SK-N-SH treated with all-trans-retinoic acid at 6 μM for 48 hours (cell line): ENCODE data around the gene ADGRF3.

Experiments
- ATAC-seq: fragments of 200-7000 bp; cut with Tn5 transposase; 3 replicates; pipeline ENCODE4 v1.9.1; 2020; ENCODE audit warnings: mild to moderate bottlenecking, moderate library complexity
- ARNTL ChIP-seq: fragments of 450-650 bp; formaldehyde crosslinking; IDR thresholded peaks from 2 replicates; pipeline ENCODE4 v1.5.0; 2020; ENCODE audit warnings: low read depth, mild to moderate bottlenecking, moderate library complexity, borderline replicate concordance
- BACH2 ChIP-seq: fragments of 250-450 bp; sonication (Bioruptor Pico); IDR thresholded peaks from 2 replicates; pipeline ENCODE4 v1.9.0; 2021; ENCODE audit warnings: mild to moderate bottlenecking, borderline replicate concordance
- CSDC2 ChIP-seq: fragments of 250-450 bp; sonication (Bioruptor Pico); IDR thresholded peaks from 2 replicates; pipeline ENCODE4 v1.5.0; 2020; ENCODE audit warnings: mild to moderate bottlenecking, moderate library complexity
- ESRRG ChIP-seq: fragments of 250-450 bp; sonication (Bioruptor Pico); IDR thresholded peaks from 2 replicates; pipeline ENCODE4 v1.6.1; 2021; ENCODE audit warnings: mild to moderate bottlenecking
- GLIS3 ChIP-seq: fragments of 250-450 bp; sonication (Bioruptor Pico); IDR thresholded peaks from 2 replicates; pipeline ENCODE4 v1.5.0; 2020; ENCODE audit warnings: mild to moderate bottlenecking, moderate library complexity
- ISL1 ChIP-seq: fragments of 250-450 bp; sonication (Bioruptor Pico); IDR thresholded peaks from 2 replicates; pipeline ENCODE4 v2.1.2; 2022; ENCODE audit warnings: mild to moderate bottlenecking, moderate library complexity
- PATZ1 ChIP-seq: fragments of 250-450 bp; sonication (Bioruptor Pico); IDR thresholded peaks from 2 replicates; pipeline ENCODE4 v1.8.0; 2020; ENCODE audit warnings: mild to moderate bottlenecking, moderate library complexity, borderline replicate concordance
- PPARA ChIP-seq: fragments of 250-450 bp; sonication (Bioruptor Pico); IDR thresholded peaks from 2 replicates; pipeline ENCODE4 v1.5.0; 2020; ENCODE audit warnings: mild to moderate bottlenecking, borderline replicate concordance
- RARB ChIP-seq: fragments of 250-450 bp; sonication (Bioruptor Pico); IDR thresholded peaks from 2 replicates; pipeline ENCODE4 v1.8.0; 2021; ENCODE audit warnings: mild to moderate bottlenecking, moderate library complexity
- SNAI2 ChIP-seq: fragments of 250-450 bp; sonication (Bioruptor Pico); IDR thresholded peaks from 2 replicates; pipeline ENCODE4 v1.5.0; 2020; ENCODE audit warnings: mild to moderate bottlenecking, moderate library complexity
- TCF4 ChIP-seq: fragments of 250-450 bp; sonication (Bioruptor Pico); IDR thresholded peaks from 2 replicates; pipeline ENCODE4 v1.8.0; 2021; ENCODE audit warnings: mild to moderate bottlenecking, moderate library complexity, borderline replicate concordance
- TOX ChIP-seq: fragments of 250-450 bp; sonication (Bioruptor Pico); IDR thresholded peaks from 2 replicates; pipeline ENCODE4 v1.8.0; 2021; ENCODE audit warnings: mild to moderate bottlenecking, moderate library complexity, borderline replicate concordance
- ZFP3 ChIP-seq: fragments of 250-450 bp; sonication (Bioruptor Pico); IDR thresholded peaks from 2 replicates; pipeline ENCODE4 v1.5.0; 2020; ENCODE audit warnings: mild to moderate bottlenecking, moderate library complexity
- ZFP30 ChIP-seq: fragments of 450-650 bp; formaldehyde crosslinking; IDR thresholded peaks from 2 replicates; pipeline ENCODE4 v1.5.0; 2022; ENCODE audit warnings: mild to moderate bottlenecking, moderate library complexity
- ZNF565 ChIP-seq: fragments of 450-650 bp; formaldehyde crosslinking; conservative IDR thresholded peaks from 2 replicates; pipeline ENCODE4 v1.5.0; 2020; ENCODE audit warnings: low read depth, mild to moderate bottlenecking, moderate library complexity
- ZNF8 ChIP-seq: fragments of 450-650 bp; formaldehyde crosslinking; IDR thresholded peaks from 2 replicates; pipeline ENCODE4 v1.5.0; 2020; ENCODE audit warnings: mild to moderate bottlenecking, moderate library complexity
- TF ChIP-seq, protein P1 (sequence below): fragments of 250-450 bp; sonication (Bioruptor Pico); IDR thresholded peaks from 2 replicates; pipeline ENCODE4 v1.5.1; 2020; ENCODE audit warnings: low read depth, mild to moderate bottlenecking, moderate library complexity
- TF ChIP-seq, protein P2 (sequence below): fragments of 250-450 bp; sonication (Bioruptor Pico); IDR thresholded peaks from 2 replicates; pipeline ENCODE4 v1.5.1; 2021; ENCODE audit warnings: mild to moderate bottlenecking, moderate library complexity
- TF ChIP-seq, protein P3 (sequence below): fragments of 250-450 bp; sonication (Bioruptor Pico); IDR thresholded peaks from 2 replicates; pipeline ENCODE4 v1.8.0; 2021; ENCODE audit warnings: low read depth, mild to moderate bottlenecking, moderate library complexity, borderline replicate concordance
- TF ChIP-seq, protein P4 (sequence below): fragments of 250-450 bp; sonication (Bioruptor Pico); IDR thresholded peaks from 2 replicates; pipeline ENCODE4 v1.5.0; 2020; ENCODE audit warnings: mild to moderate bottlenecking, moderate library complexity

The ADGRF3 gene

GRCh38 chr2:26351375-26352090, 4.9 kb upstream of the ADGRF3 start:
- no peak for ATAC-seq
- TF ChIP-seq, protein P1, sequence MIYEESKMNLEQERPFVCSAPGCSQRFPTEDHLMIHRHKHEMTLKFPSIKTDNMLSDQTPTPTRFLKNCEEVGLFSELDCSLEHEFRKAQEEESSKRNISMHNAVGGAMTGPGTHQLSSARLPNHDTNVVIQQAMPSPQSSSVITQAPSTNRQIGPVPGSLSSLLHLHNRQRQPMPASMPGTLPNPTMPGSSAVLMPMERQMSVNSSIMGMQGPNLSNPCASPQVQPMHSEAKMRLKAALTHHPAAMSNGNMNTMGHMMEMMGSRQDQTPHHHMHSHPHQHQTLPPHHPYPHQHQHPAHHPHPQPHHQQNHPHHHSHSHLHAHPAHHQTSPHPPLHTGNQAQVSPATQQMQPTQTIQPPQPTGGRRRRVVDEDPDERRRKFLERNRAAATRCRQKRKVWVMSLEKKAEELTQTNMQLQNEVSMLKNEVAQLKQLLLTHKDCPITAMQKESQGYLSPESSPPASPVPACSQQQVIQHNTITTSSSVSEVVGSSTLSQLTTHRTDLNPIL (CRISPR knock-in tag): no peak
- TF ChIP-seq BACH2 (CRISPR knock-in tag) (no peak), PPARA (no peak), PATZ1 (no peak), ZFP3 (no peak), CSDC2 (CRISPR knock-in tag) (no peak), GLIS3 (CRISPR knock-in tag) (no peak), SNAI2 (CRISPR knock-in tag) (no peak), ISL1 (CRISPR knock-in tag) (no peak), ESRRG (CRISPR knock-in tag) (no peak), ZFP30 (no peak), ZNF8 (CRISPR knock-in tag) (no peak), ZNF565 (CRISPR knock-in tag) (no peak), TCF4 (no peak), RARB (CRISPR knock-in tag) (no peak), ARNTL (CRISPR knock-in tag) (no peak)
- TF ChIP-seq, protein P2, sequence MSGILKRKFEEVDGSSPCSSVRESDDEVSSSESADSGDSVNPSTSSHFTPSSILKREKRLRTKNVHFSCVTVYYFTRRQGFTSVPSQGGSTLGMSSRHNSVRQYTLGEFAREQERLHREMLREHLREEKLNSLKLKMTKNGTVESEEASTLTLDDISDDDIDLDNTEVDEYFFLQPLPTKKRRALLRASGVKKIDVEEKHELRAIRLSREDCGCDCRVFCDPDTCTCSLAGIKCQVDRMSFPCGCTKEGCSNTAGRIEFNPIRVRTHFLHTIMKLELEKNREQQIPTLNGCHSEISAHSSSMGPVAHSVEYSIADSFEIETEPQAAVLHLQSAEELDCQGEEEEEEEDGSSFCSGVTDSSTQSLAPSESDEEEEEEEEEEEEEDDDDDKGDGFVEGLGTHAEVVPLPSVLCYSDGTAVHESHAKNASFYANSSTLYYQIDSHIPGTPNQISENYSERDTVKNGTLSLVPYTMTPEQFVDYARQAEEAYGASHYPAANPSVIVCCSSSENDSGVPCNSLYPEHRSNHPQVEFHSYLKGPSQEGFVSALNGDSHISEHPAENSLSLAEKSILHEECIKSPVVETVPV (CRISPR knock-in tag): no peak
- TF ChIP-seq, protein P3, sequence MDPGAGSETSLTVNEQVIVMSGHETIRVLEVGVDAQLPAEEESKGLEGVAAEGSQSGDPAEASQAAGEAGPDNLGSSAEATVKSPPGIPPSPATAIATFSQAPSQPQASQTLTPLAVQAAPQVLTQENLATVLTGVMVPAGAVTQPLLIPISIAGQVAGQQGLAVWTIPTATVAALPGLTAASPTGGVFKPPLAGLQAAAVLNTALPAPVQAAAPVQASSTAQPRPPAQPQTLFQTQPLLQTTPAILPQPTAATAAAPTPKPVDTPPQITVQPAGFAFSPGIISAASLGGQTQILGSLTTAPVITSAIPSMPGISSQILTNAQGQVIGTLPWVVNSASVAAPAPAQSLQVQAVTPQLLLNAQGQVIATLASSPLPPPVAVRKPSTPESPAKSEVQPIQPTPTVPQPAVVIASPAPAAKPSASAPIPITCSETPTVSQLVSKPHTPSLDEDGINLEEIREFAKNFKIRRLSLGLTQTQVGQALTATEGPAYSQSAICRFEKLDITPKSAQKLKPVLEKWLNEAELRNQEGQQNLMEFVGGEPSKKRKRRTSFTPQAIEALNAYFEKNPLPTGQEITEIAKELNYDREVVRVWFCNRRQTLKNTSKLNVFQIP (CRISPR knock-in tag): no peak
- TF ChIP-seq, protein P4, sequence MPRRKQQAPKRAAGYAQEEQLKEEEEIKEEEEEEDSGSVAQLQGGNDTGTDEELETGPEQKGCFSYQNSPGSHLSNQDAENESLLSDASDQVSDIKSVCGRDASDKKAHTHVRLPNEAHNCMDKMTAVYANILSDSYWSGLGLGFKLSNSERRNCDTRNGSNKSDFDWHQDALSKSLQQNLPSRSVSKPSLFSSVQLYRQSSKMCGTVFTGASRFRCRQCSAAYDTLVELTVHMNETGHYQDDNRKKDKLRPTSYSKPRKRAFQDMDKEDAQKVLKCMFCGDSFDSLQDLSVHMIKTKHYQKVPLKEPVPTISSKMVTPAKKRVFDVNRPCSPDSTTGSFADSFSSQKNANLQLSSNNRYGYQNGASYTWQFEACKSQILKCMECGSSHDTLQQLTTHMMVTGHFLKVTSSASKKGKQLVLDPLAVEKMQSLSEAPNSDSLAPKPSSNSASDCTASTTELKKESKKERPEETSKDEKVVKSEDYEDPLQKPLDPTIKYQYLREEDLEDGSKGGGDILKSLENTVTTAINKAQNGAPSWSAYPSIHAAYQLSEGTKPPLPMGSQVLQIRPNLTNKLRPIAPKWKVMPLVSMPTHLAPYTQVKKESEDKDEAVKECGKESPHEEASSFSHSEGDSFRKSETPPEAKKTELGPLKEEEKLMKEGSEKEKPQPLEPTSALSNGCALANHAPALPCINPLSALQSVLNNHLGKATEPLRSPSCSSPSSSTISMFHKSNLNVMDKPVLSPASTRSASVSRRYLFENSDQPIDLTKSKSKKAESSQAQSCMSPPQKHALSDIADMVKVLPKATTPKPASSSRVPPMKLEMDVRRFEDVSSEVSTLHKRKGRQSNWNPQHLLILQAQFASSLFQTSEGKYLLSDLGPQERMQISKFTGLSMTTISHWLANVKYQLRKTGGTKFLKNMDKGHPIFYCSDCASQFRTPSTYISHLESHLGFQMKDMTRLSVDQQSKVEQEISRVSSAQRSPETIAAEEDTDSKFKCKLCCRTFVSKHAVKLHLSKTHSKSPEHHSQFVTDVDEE (CRISPR knock-in tag): no peak

GRCh38 chr2:26349690-26350089, 3.1 kb upstream of the ADGRF3 start:
- ATAC-seq: no peak
- TF ChIP-seq GLIS3 (CRISPR knock-in tag): no peak
- TF ChIP-seq, protein P1 (CRISPR knock-in tag): no peak
- TF ChIP-seq ESRRG (CRISPR knock-in tag): no peak

GRCh38 chr2:26347286-26347865, 787 bp upstream of the ADGRF3 start:
- ATAC-seq: peak; percentile 16
- TF ChIP-seq, protein P3 (CRISPR knock-in tag): no peak
- no peak for TF ChIP-seq PPARA
- TF ChIP-seq, protein P1 (CRISPR knock-in tag): no peak
- TF ChIP-seq, protein P2 (CRISPR knock-in tag): no peak
- no peak for TF ChIP-seq TOX (CRISPR knock-in tag)
